ENCODE measurements around the gene DSCAM.

The DSCAM gene

GRCh38 chr21:39980241-39980820, 866.6 kb downstream of the DSCAM start:
- DNase-seq (ENCODE audit: low read depth), result no peak

- DNase-seq (ENCODE audit: low read depth), result no peak
These were observed 867.6 kb downstream of the DSCAM start for GRCh38 chr21:39979321-39979720.

- no peak for DNase-seq (ENCODE audit: low read depth)
These were observed 870.2 kb downstream of the DSCAM start for GRCh38 chr21:39976800-39977199.

GRCh38 chr21:39972976-39973770, 873.8 kb downstream of the DSCAM start:
- DNase-seq (ENCODE audit: low read depth), result no peak

- DNase-seq (ENCODE audit: low read depth), result no peak
These were observed 874.5 kb downstream of the DSCAM start for GRCh38 chr21:39972471-39972870.

GRCh38 chr21:39971956-39972355, 875.0 kb downstream of the DSCAM start:
- DNase-seq (ENCODE audit: low read depth), result no peak

- no peak for DNase-seq (ENCODE audit: low read depth)
These were observed 877.1 kb downstream of the DSCAM start for GRCh38 chr21:39969691-39970364.

GRCh38 chr21:39968010-39968409, 878.9 kb downstream of the DSCAM start:
- no peak for DNase-seq (ENCODE audit: low read depth)

GRCh38 chr21:39966786-39967185, 880.2 kb downstream of the DSCAM start:
- no peak for DNase-seq (ENCODE audit: low read depth)

- DNase-seq (ENCODE audit: low read depth), result no peak
These were observed 881.9 kb downstream of the DSCAM start for GRCh38 chr21:39965026-39965425.

- no peak for DNase-seq (ENCODE audit: low read depth)
These were observed 885.7 kb downstream of the DSCAM start for GRCh38 chr21:39961251-39961650.

Measured in activated T-cell treated with anti-CD3 and anti-CD28 coated beads for 24 hours (primary cell).